WTC11 (cell line): ENCODE results near the gene SLC39A5. TPM values are rescaled to one million over a fixed set of nuclear protein-coding genes. Genes with fewer than 3 reads are reported as not detected.
"Not testable (repeated sequence)": the region's sequence is repeated elsewhere in the genome, so short reads cannot be mapped to it uniquely, and the experiment has no call there.

Source experiments
- ATAC-seq: fragments of 200-7000 bp; cut with Tn5 transposase; 2 replicates; pipeline ENCODE4 v1.10.0; 2021; ENCODE audit warnings: mild to moderate bottlenecking, moderate library complexity
- CTCF ChIA-PET: fragments of 300-600 bp; sonication (Branson Sonifier 250); formaldehyde crosslinking; loops from one replicate; lab custom pipeline; 2021; ENCODE audit warnings: antibody characterized with exemption; lab: Charles Lee
- POLR2A ChIA-PET: fragments of 350-600 bp; sonication (Branson Sonifier 250); formaldehyde crosslinking; loops from one replicate; lab custom pipeline; 2021; ENCODE audit warnings: antibody characterized with exemption; lab: Charles Lee
- DNase-seq: peaks from one replicate; pipeline ENCODE4 v3.0.0; 2021; ENCODE audit warnings: low spot score
- H3K27ac Mint-ChIP-seq: 2 replicates; pipeline ENCODE4 v1.8.0; 2021; ENCODE audit warnings: mixed read lengths
- H3K27me3 Mint-ChIP-seq: 2 replicates; pipeline ENCODE4 v1.8.0; 2021; ENCODE audit warnings: low read depth, mild to moderate bottlenecking, moderate library complexity, mixed read lengths
- H3K36me3 Mint-ChIP-seq: 2 replicates; pipeline ENCODE4 v1.8.0; 2021; ENCODE audit warnings: mixed read lengths
- H3K4me1 Mint-ChIP-seq: 2 replicates; pipeline ENCODE4 v1.8.0; 2022; ENCODE audit warnings: mixed read lengths
- H3K4me3 Mint-ChIP-seq: 2 replicates; pipeline ENCODE4 v1.8.0; 2021; ENCODE audit warnings: mild to moderate bottlenecking, moderate library complexity, mixed read lengths
- H3K9me3 Mint-ChIP-seq: 2 replicates; pipeline ENCODE4 v1.8.0; 2021; ENCODE audit warnings: mixed read lengths
- ATF1 ChIP-seq: sonication (generic); formaldehyde crosslinking; IDR thresholded peaks from 2 replicates; pipeline ENCODE4 v1.8.1; 2023; ENCODE audit warnings: mild to moderate bottlenecking, moderate library complexity, missing genetic modification reagents
- CREB1 ChIP-seq: sonication (generic); formaldehyde crosslinking; IDR thresholded peaks from 2 replicates; pipeline ENCODE4 v1.8.0; 2023; ENCODE audit warnings: mild to moderate bottlenecking, missing genetic modification reagents
- CREM ChIP-seq: sonication (generic); formaldehyde crosslinking; IDR thresholded peaks from 2 replicates; pipeline ENCODE4 v1.8.1; 2022; ENCODE audit warnings: mild to moderate bottlenecking, missing genetic modification reagents, moderate library complexity
- FOXK1 ChIP-seq: sonication (generic); formaldehyde crosslinking; IDR thresholded peaks from 2 replicates; pipeline ENCODE4 v1.8.0; 2022; ENCODE audit warnings: mild to moderate bottlenecking, moderate library complexity, missing genetic modification reagents
- HMGA2 ChIP-seq: fragments of 250-450 bp; sonication (Bioruptor Pico); IDR thresholded peaks from 2 replicates; pipeline ENCODE4 v1.4.0; 2021; ENCODE audit warnings: mild to moderate bottlenecking, moderate library complexity
- MAX ChIP-seq: sonication (generic); formaldehyde crosslinking; IDR thresholded peaks from 2 replicates; pipeline ENCODE4 v1.8.0; 2022; ENCODE audit warnings: mild to moderate bottlenecking, missing genetic modification reagents
- MXD4 ChIP-seq: fragments of 250-450 bp; sonication (Bioruptor Pico); IDR thresholded peaks from 2 replicates; pipeline ENCODE4 v1.8.0; 2021; ENCODE audit warnings: mild to moderate bottlenecking, moderate library complexity, borderline replicate concordance
- NR3C1 ChIP-seq: sonication (generic); formaldehyde crosslinking; conservative IDR thresholded peaks from 2 replicates; pipeline ENCODE4 v1.8.1; 2023; ENCODE audit warnings: low read depth, mild to moderate bottlenecking, missing genetic modification reagents
- SMAD4 ChIP-seq: sonication (generic); formaldehyde crosslinking; IDR thresholded peaks from 2 replicates; pipeline ENCODE4 v1.8.0; 2022; ENCODE audit warnings: mild to moderate bottlenecking, missing genetic modification reagents
- ZNF317 ChIP-seq: sonication (generic); formaldehyde crosslinking; IDR thresholded peaks from 2 replicates; pipeline ENCODE4 v1.8.1; 2023; ENCODE audit warnings: low read depth, mild to moderate bottlenecking, moderate library complexity, missing genetic modification reagents, borderline replicate concordance
- ZNF671 ChIP-seq: fragments of 250-450 bp; sonication (Bioruptor Pico); IDR thresholded peaks from 2 replicates; pipeline ENCODE4 v1.8.0; 2021; ENCODE audit warnings: mild to moderate bottlenecking
- total RNA-seq: library from RNA; stranded (reverse); gene quantifications from 3 replicates; pipeline ENCODE4 v1.2.3, GENCODE V29; 2021
- TF ChIP-seq, protein P1 (sequence below): sonication (generic); formaldehyde crosslinking; IDR thresholded peaks from 2 replicates; pipeline ENCODE4 v1.8.1; 2022; ENCODE audit warnings: low read depth, mild to moderate bottlenecking, moderate library complexity, missing genetic modification reagents, borderline replicate concordance
- TF ChIP-seq, protein P2 (sequence below): fragments of 250-450 bp; sonication (Bioruptor Pico); IDR thresholded peaks from 2 replicates; pipeline ENCODE4 v1.9.0; 2021; ENCODE audit warnings: mild to moderate bottlenecking, borderline replicate concordance
- TF ChIP-seq, protein P3 (sequence below): sonication (generic); formaldehyde crosslinking; IDR thresholded peaks from 2 replicates; pipeline ENCODE4 v1.8.0; 2023; ENCODE audit warnings: missing genetic modification reagents, mild to moderate bottlenecking, borderline replicate concordance

The SLC39A5 gene
- total RNA-seq, 1 experiment from 2014 or later: 0.26 TPM

- no peak for DNase-seq
- no peaks in the 10 kb centered on the region for H3K9me3 Mint-ChIP-seq
- peaks cover 53% of the 10 kb centered on the region for H3K36me3 Mint-ChIP-seq
- TF ChIP-seq CREB1 (CRISPR knock-in tag) (no peak), MAX (CRISPR knock-in tag) (no peak), ZNF317 (CRISPR knock-in tag) (no peak), ATF1 (CRISPR knock-in tag) (no peak), HMGA2 (CRISPR knock-in tag) (no peak), CREM (CRISPR knock-in tag) (no peak), NR3C1 (no peak), FOXK1 (CRISPR knock-in tag) (no peak), SMAD4 (CRISPR knock-in tag) (no peak), ZNF671 (no peak), MXD4 (CRISPR knock-in tag) (no peak)
- TF ChIP-seq, protein P1, sequence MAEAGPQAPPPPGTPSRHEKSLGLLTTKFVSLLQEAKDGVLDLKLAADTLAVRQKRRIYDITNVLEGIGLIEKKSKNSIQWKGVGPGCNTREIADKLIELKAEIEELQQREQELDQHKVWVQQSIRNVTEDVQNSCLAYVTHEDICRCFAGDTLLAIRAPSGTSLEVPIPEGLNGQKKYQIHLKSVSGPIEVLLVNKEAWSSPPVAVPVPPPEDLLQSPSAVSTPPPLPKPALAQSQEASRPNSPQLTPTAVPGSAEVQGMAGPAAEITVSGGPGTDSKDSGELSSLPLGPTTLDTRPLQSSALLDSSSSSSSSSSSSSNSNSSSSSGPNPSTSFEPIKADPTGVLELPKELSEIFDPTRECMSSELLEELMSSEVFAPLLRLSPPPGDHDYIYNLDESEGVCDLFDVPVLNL (CRISPR knock-in tag): no peak
- TF ChIP-seq, protein P2, sequence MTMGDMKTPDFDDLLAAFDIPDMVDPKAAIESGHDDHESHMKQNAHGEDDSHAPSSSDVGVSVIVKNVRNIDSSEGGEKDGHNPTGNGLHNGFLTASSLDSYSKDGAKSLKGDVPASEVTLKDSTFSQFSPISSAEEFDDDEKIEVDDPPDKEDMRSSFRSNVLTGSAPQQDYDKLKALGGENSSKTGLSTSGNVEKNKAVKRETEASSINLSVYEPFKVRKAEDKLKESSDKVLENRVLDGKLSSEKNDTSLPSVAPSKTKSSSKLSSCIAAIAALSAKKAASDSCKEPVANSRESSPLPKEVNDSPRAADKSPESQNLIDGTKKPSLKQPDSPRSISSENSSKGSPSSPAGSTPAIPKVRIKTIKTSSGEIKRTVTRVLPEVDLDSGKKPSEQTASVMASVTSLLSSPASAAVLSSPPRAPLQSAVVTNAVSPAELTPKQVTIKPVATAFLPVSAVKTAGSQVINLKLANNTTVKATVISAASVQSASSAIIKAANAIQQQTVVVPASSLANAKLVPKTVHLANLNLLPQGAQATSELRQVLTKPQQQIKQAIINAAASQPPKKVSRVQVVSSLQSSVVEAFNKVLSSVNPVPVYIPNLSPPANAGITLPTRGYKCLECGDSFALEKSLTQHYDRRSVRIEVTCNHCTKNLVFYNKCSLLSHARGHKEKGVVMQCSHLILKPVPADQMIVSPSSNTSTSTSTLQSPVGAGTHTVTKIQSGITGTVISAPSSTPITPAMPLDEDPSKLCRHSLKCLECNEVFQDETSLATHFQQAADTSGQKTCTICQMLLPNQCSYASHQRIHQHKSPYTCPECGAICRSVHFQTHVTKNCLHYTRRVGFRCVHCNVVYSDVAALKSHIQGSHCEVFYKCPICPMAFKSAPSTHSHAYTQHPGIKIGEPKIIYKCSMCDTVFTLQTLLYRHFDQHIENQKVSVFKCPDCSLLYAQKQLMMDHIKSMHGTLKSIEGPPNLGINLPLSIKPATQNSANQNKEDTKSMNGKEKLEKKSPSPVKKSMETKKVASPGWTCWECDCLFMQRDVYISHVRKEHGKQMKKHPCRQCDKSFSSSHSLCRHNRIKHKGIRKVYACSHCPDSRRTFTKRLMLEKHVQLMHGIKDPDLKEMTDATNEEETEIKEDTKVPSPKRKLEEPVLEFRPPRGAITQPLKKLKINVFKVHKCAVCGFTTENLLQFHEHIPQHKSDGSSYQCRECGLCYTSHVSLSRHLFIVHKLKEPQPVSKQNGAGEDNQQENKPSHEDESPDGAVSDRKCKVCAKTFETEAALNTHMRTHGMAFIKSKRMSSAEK: no peak
- TF ChIP-seq, protein P3, sequence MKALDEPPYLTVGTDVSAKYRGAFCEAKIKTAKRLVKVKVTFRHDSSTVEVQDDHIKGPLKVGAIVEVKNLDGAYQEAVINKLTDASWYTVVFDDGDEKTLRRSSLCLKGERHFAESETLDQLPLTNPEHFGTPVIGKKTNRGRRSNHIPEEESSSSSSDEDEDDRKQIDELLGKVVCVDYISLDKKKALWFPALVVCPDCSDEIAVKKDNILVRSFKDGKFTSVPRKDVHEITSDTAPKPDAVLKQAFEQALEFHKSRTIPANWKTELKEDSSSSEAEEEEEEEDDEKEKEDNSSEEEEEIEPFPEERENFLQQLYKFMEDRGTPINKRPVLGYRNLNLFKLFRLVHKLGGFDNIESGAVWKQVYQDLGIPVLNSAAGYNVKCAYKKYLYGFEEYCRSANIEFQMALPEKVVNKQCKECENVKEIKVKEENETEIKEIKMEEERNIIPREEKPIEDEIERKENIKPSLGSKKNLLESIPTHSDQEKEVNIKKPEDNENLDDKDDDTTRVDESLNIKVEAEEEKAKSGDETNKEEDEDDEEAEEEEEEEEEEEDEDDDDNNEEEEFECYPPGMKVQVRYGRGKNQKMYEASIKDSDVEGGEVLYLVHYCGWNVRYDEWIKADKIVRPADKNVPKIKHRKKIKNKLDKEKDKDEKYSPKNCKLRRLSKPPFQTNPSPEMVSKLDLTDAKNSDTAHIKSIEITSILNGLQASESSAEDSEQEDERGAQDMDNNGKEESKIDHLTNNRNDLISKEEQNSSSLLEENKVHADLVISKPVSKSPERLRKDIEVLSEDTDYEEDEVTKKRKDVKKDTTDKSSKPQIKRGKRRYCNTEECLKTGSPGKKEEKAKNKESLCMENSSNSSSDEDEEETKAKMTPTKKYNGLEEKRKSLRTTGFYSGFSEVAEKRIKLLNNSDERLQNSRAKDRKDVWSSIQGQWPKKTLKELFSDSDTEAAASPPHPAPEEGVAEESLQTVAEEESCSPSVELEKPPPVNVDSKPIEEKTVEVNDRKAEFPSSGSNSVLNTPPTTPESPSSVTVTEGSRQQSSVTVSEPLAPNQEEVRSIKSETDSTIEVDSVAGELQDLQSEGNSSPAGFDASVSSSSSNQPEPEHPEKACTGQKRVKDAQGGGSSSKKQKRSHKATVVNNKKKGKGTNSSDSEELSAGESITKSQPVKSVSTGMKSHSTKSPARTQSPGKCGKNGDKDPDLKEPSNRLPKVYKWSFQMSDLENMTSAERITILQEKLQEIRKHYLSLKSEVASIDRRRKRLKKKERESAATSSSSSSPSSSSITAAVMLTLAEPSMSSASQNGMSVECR (CRISPR knock-in tag): no peak
- TF ChIP-seq, all 79 proteins: peak for 0
- peak overlapping the region; percentile 73 for H3K27ac Mint-ChIP-seq
- CTCF ChIA-PET: no interaction called here
- H3K4me1 Mint-ChIP-seq: peaks cover 9% of the 10 kb centered on the region
- no peaks in the 10 kb centered on the region for H3K27me3 Mint-ChIP-seq
- H3K4me3 Mint-ChIP-seq: no peak overlapping the region
- no peak for ATAC-seq
- POLR2A ChIA-PET: no interaction called here
Measured at GRCh38 chr12:56282579-56282978, 52.7 kb downstream of the SLC39A5 start.

DNA sequence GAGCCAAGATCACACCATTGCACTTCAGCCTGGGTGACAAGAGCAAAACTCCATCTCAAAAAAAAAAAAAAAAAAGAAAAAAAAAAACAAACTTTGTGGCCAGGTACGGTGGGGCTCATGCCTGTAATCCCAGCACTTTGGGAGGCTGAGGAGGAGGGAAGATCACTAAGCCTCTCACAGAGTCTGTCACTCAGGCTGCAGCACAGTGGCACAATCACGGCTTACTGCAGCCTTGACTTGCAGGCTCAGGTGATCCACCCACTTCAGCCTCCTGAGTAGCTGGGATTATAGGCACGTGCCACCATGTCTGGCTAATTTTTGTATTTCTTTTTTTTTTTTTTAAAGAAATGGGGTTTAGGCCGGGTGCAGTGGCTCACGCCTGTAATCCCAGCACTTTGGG is 54.4 kb downstream of the SLC39A5 start:
- H3K4me1 Mint-ChIP-seq, H3K9me3 Mint-ChIP-seq, ATAC-seq, H3K4me3 Mint-ChIP-seq, H3K27ac Mint-ChIP-seq, H3K27me3 Mint-ChIP-seq, CTCF ChIA-PET, POLR2A ChIA-PET, DNase-seq: not testable (repeated sequence)
- H3K36me3 Mint-ChIP-seq: peaks cover 44% of the 10 kb centered on the region
